HepG2 (cell line): ENCODE results near the gene GUK1. TPM values are rescaled to one million over a fixed set of nuclear protein-coding genes. Genes with fewer than 3 reads are reported as not detected.

Experiments used
- BCL6 ChIP-seq: IDR thresholded peaks from 2 replicates; pipeline ENCODE4 v1.6.1; 2016; ENCODE audit warnings: missing genetic modification reagents, missing compliant biosample characterization
- CBFB ChIP-seq: sonication (generic); formaldehyde crosslinking; IDR thresholded peaks from 2 replicates; pipeline ENCODE4 v1.4.0; 2020; ENCODE audit warnings: missing genetic modification reagents
- EP300 ChIP-seq, 3 experiments: sonication (generic) in 1 of 3; formaldehyde crosslinking in 1 of 3; IDR thresholded peaks; 2 replicates each; pipeline versions ENCODE4 v1.5.1 to v1.6.1; 2011 to 2020; ENCODE audit warnings: low read depth in 2 of 3, low read length in 2 of 3, borderline replicate concordance in 1 of 3, improper control_type of control experiment in 1 of 3, mild to moderate bottlenecking in 1 of 3, missing genetic modification reagents in 1 of 3, moderate library complexity in 1 of 3
- EZH2 ChIP-seq: conservative IDR thresholded peaks from 2 replicates; pipeline ENCODE4 v1.6.1; 2012; ENCODE audit warnings: mild to moderate bottlenecking, low read depth, low read length, moderate library complexity
- GATAD1 ChIP-seq: IDR thresholded peaks from 2 replicates; pipeline ENCODE4 v1.6.1; 2016; ENCODE audit warnings: missing genetic modification reagents, missing compliant biosample characterization
- HDAC2 ChIP-seq: sonication (generic); formaldehyde crosslinking; IDR thresholded peaks from 2 replicates; pipeline ENCODE4 v1.4.0; 2020; ENCODE audit warnings: missing genetic modification reagents
- MXI1 ChIP-seq: IDR thresholded peaks from 3 replicates; pipeline ENCODE4 v1.6.1; 2012; ENCODE audit warnings: low read depth, low read length, inconsistent platforms, borderline replicate concordance
- NCOA5 ChIP-seq: sonication (generic); formaldehyde crosslinking; IDR thresholded peaks from 2 replicates; pipeline ENCODE4 v1.4.0; 2020; ENCODE audit warnings: missing genetic modification reagents
- POLR2AphosphoS5 ChIP-seq: IDR thresholded peaks from 2 replicates; pipeline ENCODE4 v1.6.1; 2012; ENCODE audit warnings: low read depth, low read length
- PRMT3 ChIP-seq: sonication (generic); formaldehyde crosslinking; IDR thresholded peaks from 2 replicates; pipeline ENCODE4 v1.8.1; 2022; ENCODE audit warnings: low read depth, mild to moderate bottlenecking, moderate library complexity, missing genetic modification reagents, borderline replicate concordance
- RNF2 ChIP-seq: fragments of 450-650 bp; conservative IDR thresholded peaks from 2 replicates; pipeline ENCODE4 v1.6.1; 2016; ENCODE audit warnings: low read depth
- SMAD9 ChIP-seq: sonication (generic); formaldehyde crosslinking; IDR thresholded peaks from 2 replicates; pipeline ENCODE4 v1.5.1; 2020; ENCODE audit warnings: mild to moderate bottlenecking, missing genetic modification reagents
- SP5 ChIP-seq: IDR thresholded peaks from 2 replicates; pipeline ENCODE4 v1.6.1; 2016; ENCODE audit warnings: low read depth, borderline replicate concordance
- SRSF1 ChIP-seq: fragments of 200-400 bp; formaldehyde crosslinking; optimal IDR thresholded peaks from 2 replicates; pipeline ENCODE3; 2017; ENCODE audit warnings: mild to moderate bottlenecking, low read depth, low read length, moderate library complexity
- STAT5B ChIP-seq: sonication (generic); formaldehyde crosslinking; IDR thresholded peaks from 2 replicates; pipeline ENCODE4 v1.4.0; 2020; ENCODE audit warnings: missing genetic modification reagents
- TERF1 ChIP-seq: sonication (generic); formaldehyde crosslinking; IDR thresholded peaks from 2 replicates; pipeline ENCODE4 v1.8.0; 2022; ENCODE audit warnings: mild to moderate bottlenecking, missing genetic modification reagents, moderate library complexity
- TOE1 ChIP-seq: sonication (generic); formaldehyde crosslinking; IDR thresholded peaks from 2 replicates; pipeline ENCODE4 v1.4.0; 2020; ENCODE audit warnings: mild to moderate bottlenecking, missing genetic modification reagents
- ZFP82 ChIP-seq: sonication (generic); formaldehyde crosslinking; IDR thresholded peaks from 2 replicates; pipeline ENCODE4 v1.5.1; 2020; ENCODE audit warnings: mild to moderate bottlenecking, missing genetic modification reagents, borderline replicate concordance
- ZNF512B ChIP-seq: sonication (generic); formaldehyde crosslinking; IDR thresholded peaks from 2 replicates; pipeline ENCODE4 v1.5.1; 2020; ENCODE audit warnings: missing genetic modification reagents, mild to moderate bottlenecking, borderline replicate concordance
- ZNF580 ChIP-seq: IDR thresholded peaks from 2 replicates; pipeline ENCODE4 v1.6.1; 2016; ENCODE audit warnings: low read depth, borderline replicate concordance
- ZNF605 ChIP-seq: sonication (generic); formaldehyde crosslinking; IDR thresholded peaks from 2 replicates; pipeline ENCODE4 v1.8.0; 2022; ENCODE audit warnings: mild to moderate bottlenecking, missing genetic modification reagents
- ZNF644 ChIP-seq: IDR thresholded peaks from 2 replicates; pipeline ENCODE4 v1.6.1; 2016; ENCODE audit warnings: low read depth
- ZNF713 ChIP-seq: sonication (generic); formaldehyde crosslinking; IDR thresholded peaks from 2 replicates; pipeline ENCODE4 v1.4.0; 2020; ENCODE audit warnings: mild to moderate bottlenecking, missing genetic modification reagents
- ZNF740 ChIP-seq: sonication (generic); formaldehyde crosslinking; IDR thresholded peaks from 2 replicates; pipeline ENCODE4 v1.4.0; 2020; ENCODE audit warnings: missing genetic modification reagents
- ZNF747 ChIP-seq: sonication (generic); formaldehyde crosslinking; IDR thresholded peaks from 2 replicates; pipeline ENCODE4 v1.8.1; 2023; ENCODE audit warnings: missing genetic modification reagents, mild to moderate bottlenecking, borderline replicate concordance
- polyA plus RNA-seq, 8 experiments: library from polyadenylated mRNA; depleted of rRNA in 3 of 8; stranded (reverse) in 7 of 8; unstranded in 1 of 8; fragments of >200 nt; fragmentation: Illumina TruSeq in 4 of 8; extraction: Trizol in 4 of 8; gene quantifications; 2 replicates each; pipeline versions ENCODE4 v1.2.1 to v1.2.3, GENCODE V29; 2011 to 2016; ENCODE audit warnings: low read depth in 4 of 8, missing spikeins in 1 of 8, mixed read lengths in 1 of 8; ENCODE audit not compliant: insufficient read depth in 1 of 8
- total RNA-seq, 5 experiments: library from RNA; depleted of rRNA; stranded (reverse); fragments of >200 nt; fragmentation: Illumina TruSeq; extraction: Trizol; gene quantifications; 2 replicates each; pipeline ENCODE4 v1.2.3, GENCODE V29; 2016; ENCODE audit warnings: low read depth in 1 of 5

GUK1 gene
- total and polyA plus RNA-seq, 2 of the 13 experiments (the other 11 are each of a cell fraction or from before 2014, with no cell fraction given) = 116 to 154 TPM

- peak; percentile 66 for TF ChIP-seq POLR2AphosphoS5
- peak; percentile 27 for TF ChIP-seq BCL6 (CRISPR knock-in tag)
- peak; percentile 85 for TF ChIP-seq RNF2
- TF ChIP-seq SRSF1 = peak; percentile 35
- peak; percentile 86 for TF ChIP-seq HDAC2
- no peak for TF ChIP-seq ZNF740
- no peak for TF ChIP-seq ZNF644 (CRISPR knock-in tag)
- peak; percentile 67 for TF ChIP-seq CBFB
- no peak for TF ChIP-seq ZNF512B (CRISPR knock-in tag)
- no peak; the same call in 1 of the 2 replicates for TF ChIP-seq ZNF605 (CRISPR knock-in tag)
- TF ChIP-seq ZFP82 (CRISPR knock-in tag) = no peak
- no peak for TF ChIP-seq ZNF713 (CRISPR knock-in tag)
- no peak for TF ChIP-seq SMAD9 (CRISPR knock-in tag)
- 0 out of 2 replicates have a peak, but pooled peaks have one; percentile 60 for TF ChIP-seq PRMT3
- TF ChIP-seq EP300 (IDR thresholded peaks at IDR 0.05; ENCODE audit: low read depth in 2 of 2, low read length in 2 of 2) = no peak; a peak in 1 of 4 replicates
- TF ChIP-seq EP300 (CRISPR knock-in tag; IDR thresholded peaks at IDR 0.05; ENCODE audit: borderline replicate concordance) = no peak; the same call in 1 of the 2 replicates
- TF ChIP-seq MXI1 = peak; percentile 57; the same call in 1 of the 3 replicates
- TF ChIP-seq GATAD1 (CRISPR knock-in tag) = peak; percentile 99
- no peak for TF ChIP-seq STAT5B (CRISPR knock-in tag)
- no peak for TF ChIP-seq TERF1 (CRISPR knock-in tag)
- no peak for TF ChIP-seq EZH2
- TF ChIP-seq SP5 = peak; percentile 79
- TF ChIP-seq ZNF580 (CRISPR knock-in tag) = peak; percentile 83; the same call in 1 of the 2 replicates
- TF ChIP-seq TOE1 (CRISPR knock-in tag) = no peak; the same call in 1 of the 2 replicates
- TF ChIP-seq NCOA5 = no peak
- TF ChIP-seq ZNF747 (CRISPR knock-in tag) = peak; percentile 88; the same call in 1 of the 2 replicates
These were observed 37.1 kb upstream of the GUK1 start, which contains the start of gene C1orf35 (continued) for GRCh38 chr1:228102791-228103620.
